Karpas-422 (cell line): Measurements from ENCODE around the gene PROK1. TPM values are rescaled to one million over a fixed set of nuclear protein-coding genes. Genes with fewer than 3 reads are reported as not detected.

Source experiments
- DNase-seq: peaks from one replicate; pipeline ENCODE4 v3.0.0-alpha.2; 2015
- H2AFZ ChIP-seq: fragments of 200-600 bp; sonication (generic); 2 replicates; pipeline ENCODE4 v1.6.1; 2014; ENCODE audit warnings: antibody characterized with exemption, low read length, mixed read lengths
- H3K27ac ChIP-seq: fragments of 200-600 bp; sonication (generic); 2 replicates; pipeline ENCODE4 v1.5.1; 2014; ENCODE audit warnings: mild to moderate bottlenecking, low read length, moderate library complexity
- H3K27me3 ChIP-seq: fragments of 200-600 bp; sonication (generic); 2 replicates; pipeline ENCODE4 v1.6.1; 2014; ENCODE audit warnings: low read length, mixed read lengths
- H3K36me3 ChIP-seq: fragments of 200-600 bp; sonication (generic); 2 replicates; pipeline ENCODE4 v1.6.1; 2014; ENCODE audit warnings: low read length, mixed read lengths; ENCODE audit not compliant: insufficient read depth
- H3K4me1 ChIP-seq: fragments of 200-600 bp; sonication (generic); 2 replicates; pipeline ENCODE4 v1.6.1; 2014; ENCODE audit warnings: mild to moderate bottlenecking, low read length, mixed read lengths
- H3K4me2 ChIP-seq: fragments of 200-600 bp; sonication (generic); 2 replicates; pipeline ENCODE4 v1.6.1; 2014; ENCODE audit warnings: low read length, low read depth, mild to moderate bottlenecking; ENCODE audit not compliant: poor library complexity, severe bottlenecking
- H3K4me3 ChIP-seq: fragments of 200-600 bp; sonication (generic); 2 replicates; pipeline ENCODE4 v1.5.1; 2014; ENCODE audit warnings: mild to moderate bottlenecking, antibody characterized with exemption, low read length, mixed read lengths
- H3K79me2 ChIP-seq: fragments of 200-600 bp; sonication (generic); 2 replicates; pipeline ENCODE4 v1.6.1; 2014; ENCODE audit warnings: mild to moderate bottlenecking, low read length, mixed read lengths
- H3K9ac ChIP-seq: fragments of 200-600 bp; sonication (generic); 2 replicates; pipeline ENCODE4 v1.6.0; 2014; ENCODE audit warnings: low read length
- H3K9me2 ChIP-seq: fragments of 200-600 bp; sonication (generic), shearing (Covaris generic); replicated peaks from 2 replicates; pipeline ENCODE4 v1.6.0; 2014; ENCODE audit warnings: mild to moderate bottlenecking, low read length, moderate library complexity; ENCODE audit not compliant: insufficient read depth
- H3K9me3 ChIP-seq: fragments of 300-700, 200-600 bp; sonication (generic); 2 replicates; pipeline ENCODE4 v1.6.1; 2014; ENCODE audit warnings: low read length, mixed read lengths
- H4K20me1 ChIP-seq: fragments of 200-600 bp; sonication (generic); 2 replicates; pipeline ENCODE4 v1.6.1; 2014; ENCODE audit warnings: mild to moderate bottlenecking, antibody characterized with exemption, low read length, low read depth; ENCODE audit not compliant: insufficient read depth
- total RNA-seq: library from RNA; depleted of rRNA; stranded (reverse); fragments of >200 nt; shearing (Covaris generic); gene quantifications from 2 replicates; pipeline ENCODE4 v1.2.3, GENCODE V29; 2014; ENCODE audit warnings: low replicate concordance

Gene PROK1
- total RNA-seq, 1 experiment from 2014 or later = not detected

DNA sequence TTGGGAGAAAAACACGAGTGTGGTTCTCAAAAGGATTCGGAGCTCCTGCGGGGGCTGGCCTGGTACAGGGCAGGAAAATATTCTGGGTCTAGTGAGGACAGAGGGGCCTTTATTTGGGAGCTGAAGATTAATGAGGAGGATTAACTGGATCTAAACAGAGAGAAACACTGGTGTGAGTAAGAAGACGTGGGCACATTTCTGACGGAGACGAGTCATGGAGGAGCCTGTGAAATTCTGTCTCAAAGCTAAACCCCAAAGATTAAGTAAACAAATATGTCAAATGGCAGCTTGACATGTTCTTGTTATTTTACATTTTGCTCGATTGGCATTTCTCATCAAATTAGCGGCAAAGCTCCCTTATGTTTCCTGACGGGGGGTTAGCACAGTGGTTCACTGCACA is 12.8 kb downstream of the PROK1 start:
- H3K27me3 ChIP-seq = no peaks in the 10 kb centered on the region
- no peak overlapping the region for H3K9ac ChIP-seq
- H3K9me3 ChIP-seq = no peaks in the 10 kb centered on the region
- H3K27ac ChIP-seq = no peak overlapping the region
- H2AFZ ChIP-seq = no peak overlapping the region
- no peaks in the 10 kb centered on the region for H3K36me3 ChIP-seq
- H3K4me1 ChIP-seq = peaks cover 16% of the 10 kb centered on the region
- no peak for DNase-seq
- H4K20me1 ChIP-seq = no peaks in the 10 kb centered on the region
- no peak overlapping the region for H3K4me3 ChIP-seq
- H3K79me2 ChIP-seq = no peaks in the 10 kb centered on the region
- no peaks in the 10 kb centered on the region for H3K9me2 ChIP-seq
- H3K4me2 ChIP-seq = no peak overlapping the region

DNA sequence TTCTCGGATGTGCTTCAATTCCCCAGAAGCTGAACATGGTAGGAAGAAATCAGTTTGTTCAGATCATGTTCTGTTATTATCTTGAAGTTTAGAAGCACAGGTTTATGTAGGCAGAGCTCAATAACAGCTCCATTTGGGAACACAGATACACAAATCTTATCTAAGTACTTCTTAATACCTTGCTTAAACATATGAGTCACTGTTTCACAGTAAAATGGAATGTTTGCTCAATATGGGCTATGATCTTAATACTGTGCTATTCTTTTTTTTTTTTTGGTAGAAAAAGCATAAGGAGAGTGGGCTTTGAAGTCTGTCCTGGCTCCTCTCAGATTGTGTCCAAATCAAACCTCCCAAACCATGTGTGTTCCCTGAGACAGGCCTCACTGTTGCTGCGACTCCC is 13.4 kb downstream of the PROK1 start:
- H3K4me1 ChIP-seq = peaks cover 14% of the 10 kb centered on the region
- no peak overlapping the region for H3K4me2 ChIP-seq
- no peaks in the 10 kb centered on the region for H3K9me3 ChIP-seq
- H3K9ac ChIP-seq = no peak overlapping the region
- H3K79me2 ChIP-seq = no peaks in the 10 kb centered on the region
- H3K27me3 ChIP-seq = no peaks in the 10 kb centered on the region
- no peaks in the 10 kb centered on the region for H3K9me2 ChIP-seq
- no peak overlapping the region for H3K27ac ChIP-seq
- H4K20me1 ChIP-seq = no peaks in the 10 kb centered on the region
- no peak overlapping the region for H3K4me3 ChIP-seq
- no peak for DNase-seq
- no peaks in the 10 kb centered on the region for H3K36me3 ChIP-seq
- no peak overlapping the region for H2AFZ ChIP-seq

DNA sequence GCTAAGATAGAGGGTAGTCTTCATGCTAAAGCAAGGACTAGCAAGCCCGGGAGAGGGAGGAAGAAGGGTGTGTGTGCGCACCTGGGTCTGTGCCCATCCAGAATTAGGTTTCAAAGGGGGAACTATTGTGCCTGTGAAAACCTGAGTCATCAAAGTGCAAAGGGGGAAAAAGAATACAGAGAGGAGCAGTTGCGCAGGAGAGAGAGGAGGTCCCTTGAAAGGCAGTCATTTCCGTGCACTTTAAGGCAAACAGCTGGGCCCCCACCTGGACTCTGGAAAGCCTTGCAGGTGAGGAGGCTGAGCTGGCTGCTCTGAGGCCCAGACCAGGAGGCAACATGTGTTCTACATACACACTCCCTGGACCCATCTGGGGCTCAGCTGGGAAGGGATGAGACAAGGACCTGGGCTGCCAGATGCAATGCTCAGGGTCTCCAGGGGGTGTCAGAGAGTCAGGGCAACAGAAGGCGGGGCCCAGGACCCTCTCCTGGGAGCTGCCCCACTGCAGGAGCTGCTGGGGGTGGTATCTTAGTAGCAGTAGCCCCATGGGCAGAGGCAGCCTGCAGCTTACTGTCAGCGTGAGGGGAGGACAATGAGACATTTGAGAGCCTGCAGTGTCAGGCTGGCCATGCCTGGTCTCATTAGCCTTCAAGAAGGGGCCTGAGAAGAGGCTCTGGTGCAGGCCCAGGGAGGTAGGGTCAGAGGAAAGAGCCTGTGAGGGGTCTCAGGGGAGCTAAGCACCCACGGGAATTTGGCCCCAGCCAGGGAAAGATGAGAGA is 14.3 kb downstream of the PROK1 start:
- Histone ChIP-seq H3K9me3 (no peaks in the 10 kb centered on the region), H3K4me2 (no peak overlapping the region)

DNA sequence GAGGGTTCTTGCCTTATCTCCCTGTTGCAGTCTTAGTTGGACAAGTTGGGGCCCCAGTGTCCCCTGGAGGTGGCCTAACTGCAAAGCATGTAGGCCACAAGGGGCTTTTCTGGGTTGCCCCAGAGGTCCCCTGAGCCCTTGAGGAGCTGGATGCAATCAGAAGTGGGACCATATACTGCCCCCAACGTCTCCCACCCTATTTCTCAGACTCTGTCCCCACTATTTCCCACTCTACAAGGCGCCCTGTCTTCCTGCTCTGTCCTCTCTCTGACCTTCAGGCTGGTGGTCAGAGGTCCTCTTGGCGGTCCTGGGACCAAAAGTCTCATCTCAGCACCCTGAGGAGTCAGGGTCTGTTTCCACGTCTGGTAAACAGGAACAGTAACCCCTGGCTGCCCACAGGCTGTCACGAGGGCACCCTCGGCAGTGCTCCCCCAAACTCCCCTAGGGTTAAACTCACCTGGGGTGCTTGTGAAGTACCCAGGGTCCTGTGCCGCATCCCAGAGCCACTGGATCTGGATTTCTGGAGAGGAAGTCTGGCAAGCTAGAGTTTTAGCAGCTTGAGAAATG is 14.9 kb downstream of the PROK1 start:
- no peaks in the 10 kb centered on the region for H3K36me3 ChIP-seq
- no peak overlapping the region for H2AFZ ChIP-seq
- no peaks in the 10 kb centered on the region for H3K27me3 ChIP-seq
- H3K27ac ChIP-seq = no peak overlapping the region
- peaks cover 12% of the 10 kb centered on the region for H3K4me1 ChIP-seq
- no peak overlapping the region for H3K9ac ChIP-seq
- no peaks in the 10 kb centered on the region for H3K79me2 ChIP-seq
- H3K9me2 ChIP-seq = no peaks in the 10 kb centered on the region
- H4K20me1 ChIP-seq = no peaks in the 10 kb centered on the region
- H3K9me3 ChIP-seq = no peaks in the 10 kb centered on the region
- H3K4me3 ChIP-seq = no peak overlapping the region
- no peak overlapping the region for H3K4me2 ChIP-seq
- DNase-seq = no peak

More for the DNA sequence above, 14.3 kb downstream of the PROK1 start:
- Histone ChIP-seq H3K4me3 (no peak overlapping the region), H4K20me1 (no peaks in the 10 kb centered on the region), H3K79me2 (no peaks in the 10 kb centered on the region), H3K9me2 (no peaks in the 10 kb centered on the region), H3K27ac (no peak overlapping the region), H3K9ac (no peak overlapping the region), H3K4me1 (peaks cover 12% of the 10 kb centered on the region), H3K36me3 (no peaks in the 10 kb centered on the region), H3K27me3 (no peaks in the 10 kb centered on the region), H2AFZ (no peak overlapping the region)
- no peak for DNase-seq

DNA sequence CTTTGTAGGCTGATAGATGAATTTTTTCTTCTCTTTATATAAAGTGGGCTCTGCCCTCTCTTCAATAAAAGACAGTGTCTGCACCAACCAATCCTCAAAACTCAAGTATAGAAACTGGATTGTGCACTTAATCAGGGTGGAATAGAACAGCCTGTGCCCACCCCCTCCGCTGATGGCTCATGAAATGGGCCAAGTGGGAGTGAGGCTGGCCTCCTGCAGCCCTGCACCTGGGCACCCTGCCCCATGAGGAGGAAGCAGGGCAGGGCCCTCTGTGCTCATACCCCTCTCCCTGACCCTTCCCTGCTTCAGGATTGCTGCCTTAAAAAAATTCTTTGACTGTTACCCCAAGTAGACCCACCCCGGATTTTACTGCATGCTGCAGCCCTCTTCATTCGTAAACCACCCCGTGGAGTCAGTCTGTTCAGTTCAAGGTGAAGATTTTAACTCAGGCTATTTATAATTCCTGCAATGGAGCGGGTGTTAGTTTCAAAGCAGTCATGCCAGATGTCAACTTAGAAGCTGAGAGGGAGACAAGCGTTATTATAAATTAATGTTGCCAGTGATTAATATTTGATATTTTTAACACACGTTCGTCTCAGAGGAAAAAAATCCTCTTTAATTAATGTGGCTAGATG is 15.8 kb downstream of the PROK1 start:
- H3K4me2 ChIP-seq = no peak overlapping the region
- no peaks in the 10 kb centered on the region for H3K27me3 ChIP-seq
- no peaks in the 10 kb centered on the region for H3K9me2 ChIP-seq
- H3K9ac ChIP-seq = no peak overlapping the region
- H3K4me1 ChIP-seq = peaks cover 12% of the 10 kb centered on the region
- no peaks in the 10 kb centered on the region for H3K9me3 ChIP-seq
- no peaks in the 10 kb centered on the region for H3K36me3 ChIP-seq
- H2AFZ ChIP-seq = no peak overlapping the region
- no peak for DNase-seq
- H4K20me1 ChIP-seq = no peaks in the 10 kb centered on the region
- no peaks in the 10 kb centered on the region for H3K79me2 ChIP-seq
- H3K4me3 ChIP-seq = no peak overlapping the region
- H3K27ac ChIP-seq = no peak overlapping the region

DNA sequence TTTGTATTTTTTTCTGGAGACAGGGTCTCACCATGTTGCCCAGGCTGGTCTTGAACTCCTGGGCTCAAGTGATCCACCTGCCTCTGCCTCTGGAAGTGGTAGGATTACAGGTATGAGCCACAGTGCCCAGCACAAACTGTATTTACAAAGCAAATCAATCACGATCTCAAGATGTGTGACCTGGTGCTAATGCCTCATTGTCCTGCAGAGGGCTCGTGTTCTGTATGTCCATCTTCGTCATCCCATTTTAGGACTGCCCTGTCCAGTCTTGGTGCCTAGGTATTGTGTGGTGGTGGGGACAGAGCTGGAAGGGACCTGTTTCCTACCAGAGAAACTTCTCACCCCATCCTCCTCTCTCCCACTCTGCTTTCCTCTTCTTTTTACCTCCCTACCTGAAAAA is 20.2 kb downstream of the PROK1 start:
- H3K27ac ChIP-seq = no peak overlapping the region
- peaks cover 2% of the 10 kb centered on the region; the same call in 1 of the 2 replicates for H3K4me1 ChIP-seq
- no peak overlapping the region for H3K9ac ChIP-seq
- H4K20me1 ChIP-seq = no peaks in the 10 kb centered on the region
- H3K4me3 ChIP-seq = no peak overlapping the region
- H3K9me3 ChIP-seq = no peaks in the 10 kb centered on the region
- H2AFZ ChIP-seq = no peak overlapping the region
- peak; percentile 46 for DNase-seq
- no peaks in the 10 kb centered on the region for H3K79me2 ChIP-seq
- H3K9me2 ChIP-seq = no peaks in the 10 kb centered on the region
- no peaks in the 10 kb centered on the region for H3K36me3 ChIP-seq
- H3K4me2 ChIP-seq = no peak overlapping the region
- H3K27me3 ChIP-seq = no peaks in the 10 kb centered on the region

DNA sequence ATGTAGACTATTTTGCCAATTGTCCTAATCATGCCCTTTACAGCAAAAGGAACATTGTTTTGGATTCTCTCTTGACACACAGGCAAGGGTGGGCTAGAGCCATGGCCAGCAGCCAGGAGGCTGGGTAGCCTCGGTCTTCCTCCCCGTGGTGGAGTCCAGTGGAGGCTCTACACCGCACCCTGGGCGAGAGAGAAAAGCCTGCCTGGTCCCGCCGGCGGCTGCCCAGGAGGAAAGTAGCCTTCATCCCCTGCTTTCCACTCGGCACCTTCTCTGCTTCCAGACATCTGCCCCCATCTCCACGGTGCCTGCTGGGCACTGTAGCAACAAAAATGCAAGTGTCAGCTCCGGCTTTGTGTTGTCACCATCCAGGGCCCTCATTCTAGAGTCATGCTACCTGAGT is 21.6 kb downstream of the PROK1 start:
- DNase-seq = no peak
- H3K9me3 ChIP-seq = no peaks in the 10 kb centered on the region
- no peaks in the 10 kb centered on the region for H3K27me3 ChIP-seq
- no peak overlapping the region for H3K9ac ChIP-seq
- H4K20me1 ChIP-seq = no peaks in the 10 kb centered on the region
- H3K4me1 ChIP-seq = no peaks in the 10 kb centered on the region
- H3K27ac ChIP-seq = no peak overlapping the region
- no peaks in the 10 kb centered on the region for H3K9me2 ChIP-seq
- no peaks in the 10 kb centered on the region for H3K79me2 ChIP-seq
- H2AFZ ChIP-seq = no peak overlapping the region
- no peak overlapping the region for H3K4me2 ChIP-seq
- H3K36me3 ChIP-seq = no peaks in the 10 kb centered on the region
- H3K4me3 ChIP-seq = no peak overlapping the region

DNA sequence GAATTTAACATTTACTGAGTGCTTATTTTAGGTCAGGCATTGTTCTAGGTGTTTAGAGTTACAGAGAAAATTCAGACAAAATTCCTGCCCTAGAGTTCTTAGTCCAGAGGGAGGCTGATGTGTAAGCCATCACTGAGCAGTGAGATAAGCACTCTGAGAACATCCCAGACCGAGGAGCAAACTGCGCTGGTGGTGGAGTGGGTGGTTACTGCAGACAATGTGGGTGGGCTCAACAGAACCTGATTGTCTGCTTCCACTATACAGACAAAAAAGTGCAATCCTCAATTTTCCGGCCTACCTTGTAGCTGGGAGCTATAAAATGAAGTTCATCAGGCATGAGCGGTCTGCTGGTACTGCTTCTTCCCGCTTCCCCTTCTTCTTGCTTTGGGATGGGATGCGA is 23.5 kb downstream of the PROK1 start:
- Histone ChIP-seq H3K27ac (no peak overlapping the region), H3K4me3 (no peak overlapping the region), H3K27me3 (no peaks in the 10 kb centered on the region), H3K36me3 (no peaks in the 10 kb centered on the region), H3K4me2 (no peak overlapping the region), H3K4me1 (no peaks in the 10 kb centered on the region), H4K20me1 (no peaks in the 10 kb centered on the region), H3K9me3 (no peaks in the 10 kb centered on the region), H3K9me2 (no peaks in the 10 kb centered on the region), H2AFZ (no peak overlapping the region), H3K9ac (no peak overlapping the region), H3K79me2 (no peaks in the 10 kb centered on the region)
- no peak for DNase-seq
